ENCODE measurements around the gene PARP14. TPM values are rescaled to one million over a fixed set of nuclear protein-coding genes. Genes with fewer than 3 reads are reported as not detected.

Gene PARP14
- total RNA-seq, 1 donor from 2014 or later: 20.7 TPM

DNA sequence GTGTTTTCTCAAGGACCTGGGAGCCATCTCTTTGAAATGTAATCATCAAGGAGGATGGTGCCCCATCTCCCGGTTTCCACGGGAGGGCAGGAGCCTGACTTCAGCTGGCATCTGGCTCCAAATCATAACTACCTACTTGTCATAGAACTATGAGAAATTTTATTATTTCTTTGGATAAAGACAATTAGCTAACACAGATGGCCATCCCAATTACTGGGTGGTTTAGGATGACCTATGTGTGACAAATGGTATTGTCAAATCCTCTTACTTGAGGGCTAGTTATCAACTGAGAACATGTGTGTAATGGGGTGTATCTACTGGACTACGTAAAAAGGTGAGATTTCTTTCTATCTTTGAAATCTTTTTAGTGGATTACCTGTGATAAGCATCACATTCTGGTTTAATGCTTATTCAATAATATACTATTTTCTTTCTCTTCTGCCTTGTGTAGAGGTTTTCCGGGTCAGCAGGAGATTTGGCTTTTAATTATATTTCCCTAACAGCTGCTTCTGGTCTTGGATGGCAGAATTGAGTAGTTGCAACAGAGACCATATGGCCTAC lies 15.3 kb upstream of the PARP14 start:
- Mint-ChIP-seq H3K4me3 (no peak overlapping the region), H3K27me3 (peaks cover 14% of the 10 kb centered on the region), H3K4me1 (ENCODE audit: unreplicated experiment) (no peaks in the 10 kb centered on the region), H3K9me3 (peaks cover 7% of the 10 kb centered on the region), H3K36me3 (no peaks in the 10 kb centered on the region), H3K27ac (no peak overlapping the region)
- DNase-seq (ENCODE audit: extremely low spot score, unreplicated experiment): no peak
- TF ChIP-seq CTCF (conservative IDR thresholded peaks at IDR 0.05): no peak

DNA sequence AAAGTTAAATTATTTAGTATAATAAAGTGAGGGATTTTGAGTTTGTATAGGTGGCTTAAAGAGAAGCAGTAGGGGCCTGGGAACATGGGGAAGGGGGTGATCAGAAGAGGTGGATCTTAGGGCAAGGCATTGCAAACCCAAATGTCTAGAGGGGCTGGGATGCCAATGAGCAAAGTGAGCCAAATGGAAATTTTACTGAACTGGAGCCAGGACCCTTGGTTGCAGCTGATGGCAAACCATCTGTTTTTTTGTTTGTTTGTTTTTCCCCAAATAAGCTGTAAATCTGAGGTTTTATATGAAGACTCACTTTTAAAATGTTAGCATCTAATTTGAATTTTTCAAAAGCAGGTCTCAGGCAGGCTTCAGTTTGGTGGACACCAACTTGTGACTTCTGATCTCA lies 14.8 kb upstream of the PARP14 start:
- Mint-ChIP-seq H3K4me1 (ENCODE audit: unreplicated experiment) (no peaks in the 10 kb centered on the region), H3K27me3 (peaks cover 9% of the 10 kb centered on the region), H3K36me3 (no peaks in the 10 kb centered on the region), H3K9me3 (peaks cover 1% of the 10 kb centered on the region), H3K27ac (no peak overlapping the region), H3K4me3 (no peak overlapping the region)
- no peak for TF ChIP-seq CTCF (conservative IDR thresholded peaks at IDR 0.05)
- no peak for DNase-seq (ENCODE audit: extremely low spot score, unreplicated experiment)

DNA sequence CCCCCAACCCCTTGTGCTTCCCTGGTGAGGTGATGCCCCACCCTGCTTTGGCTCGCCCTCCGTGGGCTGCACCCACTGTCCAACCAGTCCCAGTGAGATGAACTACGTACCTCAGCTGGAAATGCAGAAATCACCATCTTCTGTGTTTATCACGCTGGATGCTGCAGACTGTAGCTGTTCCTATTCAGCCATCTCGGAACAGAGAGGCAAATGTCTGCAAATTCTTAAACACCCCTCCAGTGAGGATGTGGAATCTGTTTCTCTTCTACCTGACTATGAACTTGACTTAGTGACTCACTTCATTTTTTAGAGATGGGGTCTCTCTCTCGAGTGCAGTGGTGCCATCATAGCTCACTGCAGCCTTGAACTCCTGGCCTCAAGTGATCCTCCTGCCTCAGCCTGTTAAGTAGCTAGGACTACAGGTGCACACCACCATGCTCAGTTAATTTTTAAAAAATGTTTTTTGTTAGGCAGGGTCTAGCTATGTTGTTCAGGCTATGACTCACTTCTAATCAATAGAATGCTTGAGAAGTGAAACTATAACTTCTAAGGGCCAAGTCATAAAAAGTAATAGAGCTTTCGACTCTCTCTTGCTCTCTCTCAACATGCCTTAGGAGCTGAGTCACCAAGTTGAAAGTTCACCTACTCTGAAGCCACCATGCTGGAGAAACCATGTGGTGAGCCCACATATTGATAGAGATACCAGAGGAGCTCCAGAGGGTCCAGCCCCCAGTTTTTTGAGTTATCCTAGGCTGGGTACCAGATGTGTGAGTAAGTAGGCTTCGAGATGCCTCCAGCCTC lies 11.5 kb upstream of the PARP14 start:
- no peaks in the 10 kb centered on the region for H3K27me3 Mint-ChIP-seq
- DNase-seq (ENCODE audit: extremely low spot score, unreplicated experiment): no peak
- H3K4me1 Mint-ChIP-seq (ENCODE audit: unreplicated experiment): no peaks in the 10 kb centered on the region
- no peaks in the 10 kb centered on the region for H3K36me3 Mint-ChIP-seq
- H3K4me3 Mint-ChIP-seq: no peak overlapping the region
- H3K9me3 Mint-ChIP-seq: no peaks in the 10 kb centered on the region
- H3K27ac Mint-ChIP-seq: no peak overlapping the region
- TF ChIP-seq CTCF (conservative IDR thresholded peaks at IDR 0.05): no peak

DNA sequence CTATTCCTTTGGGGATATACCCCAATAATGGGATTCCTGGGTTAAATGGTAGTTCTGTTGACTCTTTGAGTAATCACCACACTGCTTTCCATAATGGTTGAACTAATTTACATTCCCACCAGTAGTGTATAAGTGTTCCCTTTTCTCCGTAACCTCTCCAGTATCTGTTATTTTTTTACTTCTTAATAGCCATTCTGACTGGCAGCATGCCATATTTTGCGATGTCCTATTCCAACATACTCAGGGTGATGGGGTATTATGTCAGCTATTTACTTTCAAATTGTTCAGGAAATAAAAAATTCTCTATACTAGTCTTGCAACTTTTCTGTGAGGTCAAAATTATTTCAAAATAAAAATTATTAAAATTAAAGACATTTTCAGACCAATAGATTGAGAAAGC lies 9.1 kb upstream of the PARP14 start:
- no peaks in the 10 kb centered on the region for H3K36me3 Mint-ChIP-seq
- H3K9me3 Mint-ChIP-seq: no peaks in the 10 kb centered on the region
- H3K4me3 Mint-ChIP-seq: no peak overlapping the region
- no peaks in the 10 kb centered on the region for H3K4me1 Mint-ChIP-seq (ENCODE audit: unreplicated experiment)
- no peaks in the 10 kb centered on the region for H3K27me3 Mint-ChIP-seq
- TF ChIP-seq CTCF (conservative IDR thresholded peaks at IDR 0.05): no peak
- DNase-seq (ENCODE audit: extremely low spot score, unreplicated experiment): no peak
- H3K27ac Mint-ChIP-seq: no peak overlapping the region

DNA sequence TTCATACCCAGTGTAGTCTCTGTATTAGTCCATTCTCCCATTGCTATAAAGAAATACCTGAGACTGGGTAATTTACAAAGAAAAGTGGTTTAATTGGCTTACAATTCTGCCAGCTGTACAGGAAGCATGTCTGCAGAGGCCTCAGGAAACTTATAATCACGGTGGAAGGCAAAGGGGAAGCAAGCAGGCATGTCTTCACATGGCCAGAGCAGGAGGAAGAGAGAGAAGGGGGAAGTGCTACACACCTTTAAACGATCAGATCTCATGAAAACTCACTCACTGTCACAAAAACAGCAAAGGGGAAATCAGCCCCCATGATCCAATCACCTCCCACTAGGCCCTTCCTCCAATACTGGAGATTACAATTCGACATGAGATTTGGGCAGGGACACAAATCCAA lies 6.3 kb upstream of the PARP14 start:
- no peak for DNase-seq (ENCODE audit: extremely low spot score, unreplicated experiment)
- no peaks in the 10 kb centered on the region for H3K9me3 Mint-ChIP-seq
- no peaks in the 10 kb centered on the region for H3K27me3 Mint-ChIP-seq
- H3K36me3 Mint-ChIP-seq: no peaks in the 10 kb centered on the region
- H3K4me1 Mint-ChIP-seq (ENCODE audit: unreplicated experiment): peaks cover 4% of the 10 kb centered on the region
- H3K27ac Mint-ChIP-seq: no peak overlapping the region
- H3K4me3 Mint-ChIP-seq: no peak overlapping the region
- no peak for TF ChIP-seq CTCF (conservative IDR thresholded peaks at IDR 0.05)
